ENCODE results near the gene LRFN5.
"Not testable (repeated sequence)": the region's sequence is repeated elsewhere in the genome, so short reads cannot be mapped to it uniquely, and the experiment has no call there.

The LRFN5 gene

DNA sequence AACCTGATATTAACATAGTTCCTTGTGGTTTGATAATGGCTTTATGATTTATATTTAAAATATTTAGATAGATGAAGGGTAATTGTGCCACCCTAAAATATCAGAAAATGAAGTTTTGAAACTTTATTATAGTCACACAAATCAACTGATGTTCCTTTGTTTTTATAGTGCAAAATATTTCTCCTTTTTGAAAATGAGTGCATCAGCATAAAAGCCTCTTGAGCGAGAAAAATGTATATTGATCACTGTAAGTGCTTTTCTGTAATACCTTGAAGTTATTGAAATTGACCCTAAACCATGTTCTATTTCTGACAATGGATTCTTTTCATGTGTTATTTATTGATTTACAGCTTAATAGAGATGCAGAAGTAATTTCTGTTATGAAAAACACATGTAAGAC is 35.0 kb downstream of the LRFN5 start:
- no peak for DNase-seq

DNA sequence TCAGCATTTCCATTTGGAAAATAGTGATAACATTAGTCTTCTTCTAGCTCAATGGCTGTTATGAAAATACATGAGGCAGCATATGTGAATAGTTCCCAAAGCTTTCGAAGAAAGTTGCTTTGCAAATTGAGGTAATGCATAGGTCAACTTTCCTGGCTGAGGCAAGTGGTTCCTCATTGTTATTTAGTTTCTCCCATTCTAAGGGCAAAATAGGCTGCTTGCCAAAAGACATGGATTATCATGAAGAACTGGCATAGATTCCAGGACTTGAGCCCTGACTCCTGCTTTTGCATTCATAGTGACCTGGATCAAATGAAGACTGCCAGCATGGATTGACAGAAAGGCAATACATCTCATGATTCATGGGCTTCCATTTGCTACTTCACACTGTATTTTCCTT is 35.7 kb downstream of the LRFN5 start:
- no peak for DNase-seq

DNA sequence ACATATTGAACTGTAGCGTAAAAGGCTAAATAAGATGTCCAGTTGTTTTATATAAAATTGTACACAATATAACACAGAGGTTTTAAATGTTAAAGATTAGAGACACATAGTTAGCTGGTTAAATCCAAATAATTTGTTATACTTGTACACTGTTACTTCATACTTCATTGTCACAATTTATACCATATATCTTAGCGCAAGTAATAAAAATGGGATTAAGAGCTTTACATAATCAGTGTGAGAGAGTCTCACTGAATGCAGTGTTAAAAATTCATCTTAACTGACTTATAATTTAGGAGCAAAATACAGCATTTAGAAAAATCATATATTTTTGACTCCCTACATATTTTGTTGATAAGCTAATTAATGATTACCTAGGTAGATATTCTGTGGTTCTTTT is 36.1 kb downstream of the LRFN5 start:
- DNase-seq: no peak

DNA sequence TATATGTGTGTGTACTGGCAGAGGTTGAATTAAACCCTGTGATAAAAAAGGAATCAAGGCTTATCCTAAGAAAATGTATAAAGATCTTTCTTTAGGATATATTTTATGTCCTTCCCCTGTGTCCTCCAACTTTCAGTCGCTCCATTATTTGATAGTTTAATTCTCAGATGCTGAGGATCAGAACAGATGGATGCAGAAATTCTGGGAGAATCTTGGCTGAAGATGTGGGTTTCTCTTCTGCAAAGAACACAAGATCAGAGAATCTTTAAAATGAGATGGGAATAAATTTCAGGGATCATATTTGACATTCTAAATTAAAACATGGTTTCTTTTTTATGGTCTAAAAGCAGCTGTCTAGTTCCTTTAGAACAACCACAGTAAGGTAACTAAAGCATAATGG is 37.9 kb downstream of the LRFN5 start:
- no peak for DNase-seq

DNA sequence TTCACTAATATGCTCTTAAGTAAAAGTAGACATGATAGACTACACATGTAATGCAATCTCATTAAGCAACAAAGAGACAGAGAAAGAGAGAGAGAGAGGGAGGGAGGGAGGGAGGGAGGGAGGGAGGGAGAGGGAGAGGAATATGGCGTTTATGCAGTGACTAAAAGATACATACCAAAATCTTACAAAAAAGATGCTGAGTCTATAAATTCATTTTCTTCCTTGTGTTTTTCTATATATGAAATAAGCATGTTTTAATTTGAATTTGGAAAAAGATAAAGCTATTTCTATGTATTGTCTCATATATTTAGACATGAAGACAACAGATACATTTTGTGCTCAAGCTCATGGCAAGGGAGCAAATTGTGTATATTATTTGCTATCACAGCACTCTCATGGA is 44.1 kb downstream of the LRFN5 start:
- DNase-seq: no peak

DNA sequence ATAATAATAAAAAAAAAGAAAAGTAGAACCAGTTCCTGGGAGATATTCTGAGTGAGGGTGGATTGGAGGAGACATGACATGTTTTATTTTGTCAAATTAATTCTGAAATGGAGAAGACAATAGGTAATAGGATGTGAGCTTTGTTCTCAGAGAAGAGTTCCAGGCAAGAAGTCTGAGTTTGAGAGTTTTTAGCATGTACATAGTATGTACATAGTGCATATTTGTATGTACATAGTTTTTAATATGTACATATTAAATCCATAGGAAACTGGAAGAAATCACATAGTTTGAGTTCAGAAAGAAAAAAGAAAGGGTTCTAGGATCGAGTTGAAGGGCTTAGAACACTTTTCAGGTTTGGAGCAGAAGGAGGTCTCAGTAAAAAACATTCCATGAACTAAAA is 47.5 kb downstream of the LRFN5 start:
- DNase-seq: no peak

DNA sequence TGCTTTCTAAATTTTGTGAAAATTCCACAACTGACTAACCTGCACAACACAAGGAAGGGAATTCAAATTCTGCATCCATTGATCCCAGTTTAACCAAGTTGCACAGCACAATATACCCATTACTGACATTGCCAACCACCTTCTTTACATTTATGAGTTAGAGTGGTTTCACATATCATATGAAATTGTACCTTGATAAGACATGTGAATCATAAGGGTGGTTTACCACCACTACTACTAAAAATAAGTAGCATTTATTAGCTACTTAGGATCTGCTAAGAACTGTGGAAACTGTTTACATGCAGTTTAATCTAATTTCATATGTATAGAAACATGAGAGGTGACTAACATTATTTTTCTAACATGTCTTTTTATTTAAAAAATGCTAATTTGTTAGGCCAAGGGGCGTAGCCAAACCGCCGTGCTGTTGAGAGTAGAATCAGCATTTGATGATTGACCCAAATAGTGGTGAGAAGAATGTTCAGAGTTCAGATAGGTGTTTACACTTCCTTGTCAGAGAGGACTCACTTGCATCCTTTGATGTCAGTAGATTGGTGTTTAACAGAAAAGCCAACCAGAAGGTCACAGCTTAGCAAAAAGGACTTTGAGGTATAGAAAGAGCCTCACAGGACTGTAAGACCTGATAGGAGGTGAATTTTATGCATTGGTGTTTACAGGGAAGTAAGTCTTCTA is 56.2 kb downstream of the LRFN5 start:
- DNase-seq: no peak

DNA sequence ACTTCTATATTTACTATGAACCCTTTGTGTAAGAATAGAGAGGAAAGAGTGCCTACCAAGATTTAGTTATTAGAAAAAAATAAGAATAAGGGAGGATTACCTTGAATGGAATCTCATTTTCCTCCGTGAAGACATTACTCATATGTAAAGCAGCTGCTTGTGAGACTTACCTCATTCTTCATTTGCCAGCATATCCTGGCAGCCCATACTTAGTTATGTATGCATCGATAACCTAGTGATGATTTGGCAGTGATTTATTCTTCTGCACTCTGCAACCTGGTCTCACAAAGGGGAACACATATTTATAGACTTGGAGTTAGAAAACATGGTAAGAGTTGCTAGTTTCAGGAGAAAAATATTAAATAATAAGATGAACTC is 56.8 kb downstream of the LRFN5 start:
- no peak for DNase-seq

DNA sequence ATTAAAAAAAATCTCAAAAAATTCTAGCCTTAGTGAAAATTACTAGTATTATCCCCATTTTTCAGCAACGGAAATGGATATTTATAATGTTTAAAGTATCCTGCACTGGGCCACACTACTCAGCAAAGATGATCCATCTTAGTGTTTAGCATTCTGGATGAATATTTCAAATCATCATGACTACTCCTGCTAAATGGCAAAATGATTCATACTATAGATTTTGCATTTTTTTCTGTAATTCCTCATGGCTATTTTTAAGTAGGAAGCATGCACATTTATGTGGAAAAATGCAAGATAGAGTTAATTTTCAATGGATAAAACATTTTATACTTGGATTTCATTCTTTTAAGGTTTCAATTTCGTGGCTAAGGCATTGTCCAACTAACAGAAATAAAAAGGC is 59.6 kb downstream of the LRFN5 start:
- no peak for DNase-seq

DNA sequence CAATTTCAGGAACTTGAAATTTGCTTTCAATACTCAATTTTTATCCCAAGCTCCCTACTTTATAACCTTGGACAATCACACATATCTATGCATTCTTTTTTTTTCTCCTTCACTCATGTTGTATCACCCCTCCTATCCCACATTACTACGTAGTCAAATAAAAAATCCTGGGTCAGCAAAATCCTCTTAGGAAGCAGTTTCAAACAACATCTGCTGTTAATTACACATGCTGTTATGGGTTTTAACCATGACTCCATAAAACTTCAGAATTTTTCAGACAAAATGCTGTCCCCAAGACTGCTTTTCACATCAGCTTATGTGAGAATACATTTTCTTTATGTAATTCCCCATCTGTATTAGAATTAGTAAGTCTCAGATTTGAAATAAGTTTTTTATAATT is 61.7 kb downstream of the LRFN5 start:
- DNase-seq: no peak

DNA sequence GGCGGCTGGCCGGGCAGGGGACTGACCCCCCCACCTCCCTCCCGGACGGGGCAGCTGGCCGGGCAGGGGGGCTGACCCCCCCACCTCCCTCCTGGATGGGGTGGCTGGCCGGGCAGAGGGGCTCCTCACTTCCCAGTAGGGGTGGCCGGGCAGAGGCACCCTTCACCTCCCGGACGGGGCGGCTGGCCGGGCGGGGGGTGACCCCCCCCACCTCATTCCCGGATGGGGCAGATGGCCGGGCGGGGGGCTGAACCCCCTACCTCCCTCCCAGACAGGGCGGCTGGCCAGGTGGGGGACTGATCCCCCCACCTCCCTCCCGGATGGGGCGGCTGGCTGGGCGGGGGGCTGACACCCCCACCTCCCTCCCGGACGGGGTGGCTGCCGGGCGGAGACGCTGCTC is 66.9 kb downstream of the LRFN5 start:
- not testable (repeated sequence) for DNase-seq

DNA sequence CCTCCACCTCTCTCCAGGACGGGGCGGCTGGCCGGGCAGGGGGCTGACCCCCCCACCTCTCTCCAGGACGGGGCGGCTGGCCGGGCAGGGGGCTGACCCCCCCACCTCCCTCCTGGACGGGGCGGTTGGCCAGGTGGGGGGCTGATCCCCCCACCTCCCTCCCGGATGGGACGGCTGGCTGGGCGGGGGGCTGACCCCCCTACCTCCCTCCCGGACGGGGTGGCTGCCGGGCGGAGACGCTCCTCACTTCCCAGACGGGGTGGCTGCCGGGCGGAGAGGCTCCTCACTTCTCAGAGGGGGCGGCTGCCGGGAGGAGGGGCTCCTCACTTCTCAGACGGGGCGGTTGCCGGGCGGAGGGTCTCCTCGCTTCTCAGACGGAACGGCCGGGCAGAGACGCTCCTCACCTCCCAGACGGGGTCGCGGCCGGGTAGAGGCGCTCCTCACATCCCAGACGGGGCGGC is 67.9 kb downstream of the LRFN5 start:
- not testable (repeated sequence) for DNase-seq

DNA sequence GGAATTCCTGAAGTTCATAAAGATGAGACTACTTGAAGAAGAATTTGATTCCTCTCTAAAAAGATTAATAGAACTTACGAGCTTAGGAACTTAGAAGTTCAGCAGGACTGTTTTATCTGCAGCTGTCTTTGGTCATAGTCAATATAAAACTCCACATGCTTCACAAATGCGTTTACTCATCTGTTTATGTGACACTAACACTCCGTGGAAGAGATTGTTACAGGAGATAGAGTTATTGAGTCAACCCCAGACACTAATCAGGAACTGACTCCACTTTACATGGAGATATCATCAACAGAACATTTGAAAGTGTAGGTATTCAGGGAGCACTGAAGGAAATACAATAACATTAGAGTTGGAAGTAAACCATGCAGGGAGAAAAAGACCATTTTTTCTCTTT is 92.8 kb downstream of the LRFN5 start:
- DNase-seq: no peak

DNA sequence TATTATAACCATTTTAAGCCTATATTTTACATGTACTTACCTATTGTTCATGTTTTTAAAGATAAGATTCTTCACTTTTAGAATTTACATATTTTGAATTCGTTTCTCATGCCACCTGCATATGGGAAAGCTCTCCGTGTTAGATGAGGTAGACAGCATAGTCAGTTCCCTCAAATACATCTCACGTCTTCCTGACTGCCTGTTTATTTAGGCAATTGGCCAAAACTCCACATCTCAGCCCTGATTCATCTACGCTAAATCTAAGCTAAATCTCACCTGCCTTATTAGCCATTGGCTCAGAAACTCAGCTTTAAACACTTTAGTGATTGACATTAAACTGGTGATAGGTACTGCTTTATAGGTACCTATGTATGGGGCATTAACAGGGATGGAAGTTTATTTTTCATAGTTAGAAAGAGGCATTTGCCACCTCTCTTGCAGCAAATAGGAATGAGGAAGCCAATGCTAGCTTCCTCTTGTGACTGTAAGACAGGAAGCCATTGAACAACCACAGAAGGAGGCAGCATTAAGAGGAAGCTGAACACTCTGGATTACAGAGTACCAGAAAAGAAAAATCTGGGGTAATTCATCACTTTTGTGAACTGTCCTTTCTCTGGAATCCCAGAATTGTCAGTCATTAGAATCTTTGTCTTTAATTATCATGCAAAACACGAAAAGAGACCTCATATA is 111.9 kb downstream of the LRFN5 start:
- DNase-seq: no peak

DNA sequence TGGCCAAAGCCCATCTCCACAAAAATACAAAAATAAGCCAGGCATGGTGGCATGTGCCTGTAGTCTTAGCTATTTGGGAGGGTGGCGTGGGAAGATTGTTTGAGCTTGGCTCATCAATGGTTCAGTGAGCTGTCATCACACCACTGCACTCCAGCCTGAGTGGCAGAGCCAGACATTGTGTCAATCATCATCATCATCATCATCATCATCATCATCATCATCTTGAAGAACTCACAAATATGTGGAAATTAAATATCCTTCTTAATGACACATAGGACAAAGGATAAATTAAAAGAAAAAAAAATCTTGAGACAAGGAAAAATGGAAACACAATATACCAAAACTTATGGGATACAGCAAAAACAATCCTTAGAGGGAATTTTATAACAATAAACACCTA is 132.5 kb downstream of the LRFN5 start:
- no peak for DNase-seq

DNA sequence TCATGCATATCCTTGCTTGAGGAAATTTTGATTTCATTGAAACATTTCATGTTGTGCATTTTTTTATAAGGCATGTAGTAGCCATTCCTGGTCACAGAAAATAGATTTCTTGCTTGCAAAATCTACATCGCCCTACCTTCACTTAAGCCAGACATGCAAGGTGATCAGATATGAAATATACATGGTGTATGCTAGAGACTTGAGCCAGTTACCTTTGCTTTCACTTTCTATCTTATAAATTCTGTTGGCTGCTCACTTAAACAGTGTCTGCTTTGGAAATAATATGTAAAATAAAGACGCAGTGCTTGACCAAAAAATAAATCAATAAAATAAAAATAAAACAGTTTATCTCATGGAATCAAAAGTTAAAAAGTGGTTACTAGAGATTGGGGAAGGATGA is 136.5 kb downstream of the LRFN5 start:
- DNase-seq: no peak

DNA sequence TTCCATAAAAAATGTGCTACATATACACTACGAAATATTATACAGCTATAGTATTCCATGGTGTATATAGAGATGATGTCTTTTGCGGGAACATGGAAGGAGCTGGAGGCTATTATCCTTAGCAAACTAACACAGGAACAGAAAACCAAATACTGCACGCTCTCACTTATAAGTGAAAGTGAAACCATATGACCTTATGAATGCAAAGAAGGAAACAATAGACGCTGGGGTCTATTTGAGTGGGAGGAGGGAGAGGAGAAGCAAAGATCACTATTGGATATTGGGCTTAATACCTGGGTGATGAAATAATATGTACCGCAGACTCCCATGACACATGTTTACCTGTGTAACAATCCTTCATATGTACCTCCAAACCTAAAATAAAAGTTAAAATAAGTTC is 142.8 kb downstream of the LRFN5 start:
- no peak for DNase-seq

DNA sequence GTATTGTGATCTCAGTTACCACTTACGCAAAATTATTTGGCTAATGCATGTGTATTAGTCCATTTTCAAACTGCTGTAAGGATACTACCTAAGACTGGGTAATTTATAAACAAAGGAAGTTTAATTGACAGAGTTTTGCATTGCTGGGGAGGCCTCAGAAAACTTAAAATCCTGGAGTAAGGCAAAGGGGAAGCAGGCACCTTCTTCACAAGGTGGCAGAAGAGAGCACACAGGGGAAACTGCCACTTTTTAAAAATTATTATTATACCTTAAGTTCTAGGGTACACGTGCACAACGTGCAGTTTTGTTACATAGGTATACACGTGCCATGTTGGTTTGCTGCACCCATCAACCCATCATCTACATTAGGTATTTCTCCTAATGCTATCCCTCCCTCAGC is 143.9 kb downstream of the LRFN5 start:
- DNase-seq: not testable (repeated sequence)

DNA sequence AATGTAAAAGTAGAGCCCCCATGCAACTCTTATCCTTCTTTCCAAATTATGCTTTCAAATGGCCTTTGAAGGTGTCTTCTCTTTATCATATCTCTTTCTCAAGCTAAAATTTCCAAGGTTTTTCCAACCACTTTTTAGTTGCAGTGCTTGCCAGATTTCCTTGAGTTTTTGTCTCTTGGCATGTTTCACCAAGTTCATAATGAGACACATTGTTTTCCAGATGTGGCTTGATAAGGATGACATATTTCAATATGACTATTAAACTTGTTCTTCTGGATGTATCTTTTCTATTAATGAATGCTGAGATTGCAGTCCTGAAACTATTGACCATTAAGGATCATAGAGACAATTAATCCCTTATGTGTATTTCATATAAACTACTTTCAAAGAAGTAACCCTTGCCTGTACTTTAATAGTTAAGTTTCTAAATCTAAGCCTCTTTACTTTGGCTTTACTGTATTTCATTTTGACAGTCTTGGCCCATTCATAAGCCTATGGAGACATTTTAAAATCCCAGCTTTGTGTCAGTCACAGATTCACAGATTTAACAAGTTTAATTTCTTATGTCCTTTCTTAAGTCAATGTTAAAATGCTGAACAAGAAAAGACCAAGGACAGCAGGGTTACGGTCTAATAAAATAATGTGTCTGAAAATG is 151.5 kb downstream of the LRFN5 start:
- DNase-seq: no peak

DNA sequence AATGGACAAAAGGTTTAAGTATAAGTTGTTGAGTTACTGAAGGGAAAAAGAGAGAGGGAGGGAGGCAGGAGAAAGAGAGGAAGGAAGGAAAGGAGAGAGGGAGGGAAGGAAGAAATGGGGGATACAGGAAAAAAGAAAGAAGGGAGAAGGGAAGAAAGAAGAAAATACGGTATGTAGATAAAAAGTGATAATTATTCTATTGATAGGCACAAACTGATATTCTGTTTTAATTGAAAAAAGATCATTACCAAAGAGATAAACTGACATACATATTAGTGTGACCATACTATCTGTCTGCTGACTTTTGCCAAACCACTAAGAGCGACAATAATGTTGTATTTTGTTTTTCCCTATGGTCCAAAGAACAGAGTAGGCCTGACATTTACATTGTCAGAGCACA is 154.5 kb downstream of the LRFN5 start:
- DNase-seq: no peak

DNA sequence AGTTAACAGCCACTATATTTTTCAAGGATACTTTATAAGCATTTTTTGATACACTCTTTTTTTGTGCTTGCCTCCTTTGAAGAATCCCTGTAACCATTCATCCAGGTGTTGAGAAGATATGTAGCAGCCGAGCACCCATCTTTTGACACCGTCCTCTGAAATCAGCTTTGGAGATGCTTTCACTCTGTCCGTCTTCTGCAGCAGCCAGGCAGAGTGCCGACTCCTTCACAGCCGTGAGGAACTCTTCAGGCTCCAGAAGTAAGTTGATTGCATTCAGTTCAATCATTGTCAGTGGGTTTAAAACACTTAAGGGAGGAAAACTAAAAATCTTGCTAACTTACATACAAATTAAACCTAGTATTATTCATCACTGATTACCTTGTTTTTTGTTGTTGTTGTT is 160.1 kb downstream of the LRFN5 start:
- no peak for DNase-seq

DNA sequence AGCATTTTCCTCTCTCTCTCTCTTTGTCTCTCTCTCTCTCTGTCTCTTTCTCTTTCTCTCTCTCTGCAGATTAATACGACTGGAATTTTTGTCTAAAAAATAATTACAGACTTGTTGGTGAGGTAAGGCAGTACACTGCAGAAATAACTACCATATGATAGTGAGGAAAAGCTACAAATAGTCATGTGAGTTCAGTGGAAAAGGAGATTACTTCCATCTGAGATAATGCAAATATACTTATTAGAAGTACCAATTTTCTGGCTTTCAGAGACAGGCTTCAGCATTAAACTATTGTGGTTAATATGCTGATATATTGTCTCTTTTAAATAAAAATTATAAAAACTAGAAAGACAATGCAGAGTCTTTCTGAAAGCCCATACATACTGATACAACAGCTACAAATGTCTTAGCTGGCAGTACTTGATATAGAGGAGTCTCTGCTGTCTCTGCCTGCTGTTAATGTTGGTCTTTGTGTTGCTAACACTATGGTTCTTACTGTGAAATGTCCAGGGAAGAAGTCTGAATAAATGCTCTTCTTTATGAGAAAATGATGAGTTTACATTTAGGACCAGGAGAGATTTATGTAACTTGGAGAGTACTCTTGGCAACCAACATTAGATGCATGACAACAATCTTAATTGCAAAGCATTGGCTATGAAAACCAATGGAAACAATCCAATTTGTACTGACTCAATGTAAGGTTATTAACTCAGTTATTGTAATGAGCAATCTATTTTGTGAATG is 167.0 kb downstream of the LRFN5 start:
- DNase-seq: no peak

DNA sequence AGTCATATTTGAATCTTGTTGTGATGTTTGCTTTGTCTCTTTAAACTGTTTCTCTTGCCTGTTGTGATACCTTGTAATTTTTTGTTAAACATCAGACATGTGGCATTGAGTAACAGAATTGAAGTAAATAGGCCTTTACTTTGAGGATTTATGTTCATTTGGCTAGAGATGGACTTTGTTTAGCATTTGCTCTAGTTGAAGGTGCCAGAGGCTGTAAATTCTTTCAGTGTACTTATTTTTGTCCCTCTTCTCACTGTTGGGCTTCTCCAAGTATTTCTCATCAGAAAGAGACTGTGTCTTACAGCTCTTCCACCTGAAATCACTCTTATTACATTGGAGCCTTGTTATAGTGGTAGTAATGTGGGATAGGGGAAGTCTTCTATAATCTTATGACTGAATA is 175.8 kb downstream of the LRFN5 start:
- DNase-seq: no peak

DNA sequence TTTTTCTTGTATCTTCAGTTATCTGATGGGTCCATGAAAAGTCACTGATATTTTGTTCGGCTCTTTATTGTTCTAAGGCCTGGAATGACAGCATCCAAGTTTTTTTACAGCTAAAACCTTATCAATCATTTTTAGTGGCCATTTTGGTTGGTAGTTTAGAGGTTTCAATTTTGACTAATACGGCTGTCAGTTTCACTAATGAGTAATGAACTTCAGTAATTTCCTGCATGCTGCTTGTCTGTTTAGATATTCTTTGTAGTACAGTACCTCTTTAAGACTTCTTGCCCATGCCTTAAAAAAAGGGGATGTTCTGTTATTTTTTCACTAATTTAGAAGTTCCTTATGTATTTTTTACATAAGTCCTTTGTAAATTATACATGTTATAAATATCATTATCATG is 176.7 kb downstream of the LRFN5 start:
- DNase-seq: no peak

Data from right forelimb (tissue), 1 donor.